CD4-positive, alpha-beta T cell treated with Interleukin-6 at 100 ng/mL for 8 hours (primary cell): ENCODE measurements around the gene TYROBP.
"Not testable (repeated sequence)": the region's sequence is repeated elsewhere in the genome, so short reads cannot be mapped to it uniquely, and the experiment has no call there.

Experiments used
- DNase-seq: peaks from one replicate; pipeline ENCODE4 v3.0.0-alpha.2; 2020; ENCODE audit warnings: mixed read lengths, low spot score

Gene TYROBP

GRCh38 chr19:35870124-35870736, 37.9 kb downstream of the TYROBP start:
- not testable (repeated sequence) for DNase-seq

GRCh38 chr19:35869327-35870123, 38.6 kb downstream of the TYROBP start:
- DNase-seq, result peak; percentile 70

- DNase-seq, result no peak
These were observed 39.2 kb downstream of the TYROBP start for GRCh38 chr19:35868823-35869326.

- peak; percentile 43 for DNase-seq
These were observed 39.8 kb downstream of the TYROBP start, which contains the start of gene APLP1 for GRCh38 chr19:35868172-35868822. Gene APLP1, plus strand, starts transcription at chr19:35868574. Its CDS starts 63 bp downstream, at chr19:35868637.

GRCh38 chr19:35863018-35863417, 45.1 kb downstream of the TYROBP start:
- DNase-seq, result no peak

- DNase-seq, result no peak
These were observed 45.6 kb downstream of the TYROBP start for GRCh38 chr19:35862528-35862927.

GRCh38 chr19:35861640-35862160, 46.4 kb downstream of the TYROBP start:
- no peak for DNase-seq

GRCh38 chr19:35860818-35861639, 47.1 kb downstream of the TYROBP start:
- DNase-seq, result no peak

- DNase-seq, result no peak
These were observed 47.7 kb downstream of the TYROBP start for GRCh38 chr19:35860436-35860817.

- DNase-seq, result no peak
These were observed 48.7 kb downstream of the TYROBP start for GRCh38 chr19:35859414-35859813.

GRCh38 chr19:35858311-35858710, 49.8 kb downstream of the TYROBP start:
- DNase-seq, result no peak

- DNase-seq, result no peak
These were observed 51.4 kb downstream of the TYROBP start, which contains the start of gene KIRREL2 for GRCh38 chr19:35856546-35857149. Gene KIRREL2, plus strand, starts transcription at chr19:35856911. Its CDS starts 209 bp downstream, at chr19:35857120.
